HL-60 (cell line): ENCODE results near the gene LINGO3.

ENCODE experiments used
- DNase-seq, 2 experiments: peaks; one replicate each; pipeline ENCODE4 v3.0.0-alpha.2; 2010 to 2020; ENCODE audit warnings: low read depth in 1 of 2, low spot score in 1 of 2
- H3K27ac ChIP-seq: fragments of 250-450 bp; sonication (Bioruptor Pico); replicated peaks from 2 replicates; pipeline ENCODE4 v1.5.1; 2020; ENCODE audit warnings: mild to moderate bottlenecking, moderate library complexity
- H3K27me3 ChIP-seq: fragments of 250-450 bp; sonication (Bioruptor Pico); 2 replicates; pipeline ENCODE4 v1.5.1; 2021; ENCODE audit warnings: mild to moderate bottlenecking, moderate library complexity; ENCODE audit not compliant: insufficient read depth, poor library complexity, severe bottlenecking
- H3K4me3 ChIP-seq: replicated peaks from 2 replicates; pipeline ENCODE4 v1.5.1; 2011; ENCODE audit warnings: mild to moderate bottlenecking, control low read depth, low read length; ENCODE audit not compliant: insufficient read depth
- CTCF ChIP-seq: IDR thresholded peaks from one replicate; pipeline ENCODE4 v1.5.1; 2011; ENCODE audit warnings: low read length, control low read depth, inconsistent platforms; ENCODE audit not compliant: insufficient read depth
- GABPA ChIP-seq: IDR thresholded peaks from 2 replicates; pipeline ENCODE4 v1.6.1; 2012; ENCODE audit warnings: low read depth
- POLR2AphosphoS5 ChIP-seq: IDR thresholded peaks from 2 replicates; pipeline ENCODE4 v1.6.1; 2012; ENCODE audit warnings: low read depth
- REST ChIP-seq: IDR thresholded peaks from 2 replicates; pipeline ENCODE4 v1.6.1; 2012; ENCODE audit warnings: low read depth; ENCODE audit not compliant: insufficient replicate concordance
- SPI1 ChIP-seq: IDR thresholded peaks from 2 replicates; pipeline ENCODE4 v1.6.1; 2012; ENCODE audit warnings: low read depth, mild to moderate bottlenecking, borderline replicate concordance

The LINGO3 gene

GRCh38 chr19:2309734-2310362, 1.9 kb upstream of the LINGO3 start:
- Histone ChIP-seq H3K27me3 (peaks cover 22% of the 10 kb centered on the region), H3K27ac (no peak overlapping the region), H3K4me3 (no peak overlapping the region)
- TF ChIP-seq SPI1, result no peak
- no peak for TF ChIP-seq REST
- TF ChIP-seq POLR2AphosphoS5, result no peak
- no peak for TF ChIP-seq GABPA
- TF ChIP-seq CTCF, result no peak
- no peak for DNase-seq

- TF ChIP-seq GABPA (no peak), POLR2AphosphoS5 (no peak), SPI1 (no peak), CTCF (no peak), REST (no peak)
- no peak overlapping the region for H3K27ac ChIP-seq
- H3K27me3 ChIP-seq, result peaks cover 29% of the 10 kb centered on the region
- H3K4me3 ChIP-seq, result peak overlapping the region; percentile 8; the same call in 1 of the 2 replicates
- DNase-seq, result no peak
Observed at GRCh38 chr19:2307518-2308012, 389 bp downstream of the LINGO3 start.

- no peak overlapping the region for H3K27ac ChIP-seq
- TF ChIP-seq CTCF (no peak), POLR2AphosphoS5 (no peak), REST (no peak), GABPA (no peak)
- H3K27me3 ChIP-seq, result peaks cover 35% of the 10 kb centered on the region
- H3K4me3 ChIP-seq, result no peak overlapping the region
- no peak for DNase-seq
Observed at GRCh38 chr19:2306971-2307370, 983 bp downstream of the LINGO3 start.
